DMS114 treated with DMSO at 0.1 percent for 48 hours (cell line): ENCODE measurements around the gene TIAM2.

Source experiments
- DNase-seq: peaks from one replicate; lab custom pipeline; 2025; ENCODE audit not compliant: unreplicated experiment; lab: John Stamatoyannopoulos, UW

The TIAM2 gene

DNA sequence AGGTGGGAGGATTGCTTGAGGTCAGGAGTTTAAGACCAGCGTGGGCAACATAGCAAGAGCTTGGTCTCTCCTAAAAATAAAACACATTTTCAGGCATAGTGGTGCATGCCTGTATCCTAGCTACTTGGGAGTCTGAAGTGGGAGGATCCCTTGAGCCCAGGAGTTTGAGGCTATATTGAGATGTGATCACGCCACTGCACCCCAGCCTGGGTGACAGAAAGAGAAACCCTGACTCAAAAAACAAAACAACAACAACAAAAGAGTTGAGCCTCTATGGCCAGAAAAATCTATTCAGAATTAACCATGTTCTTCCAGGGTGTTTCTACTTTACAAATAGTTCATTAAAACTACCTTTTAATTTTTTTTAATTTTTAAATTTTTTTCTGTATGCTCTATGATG lies 60.6 kb downstream of the TIAM2 start:
- DNase-seq, result no peak

DNA sequence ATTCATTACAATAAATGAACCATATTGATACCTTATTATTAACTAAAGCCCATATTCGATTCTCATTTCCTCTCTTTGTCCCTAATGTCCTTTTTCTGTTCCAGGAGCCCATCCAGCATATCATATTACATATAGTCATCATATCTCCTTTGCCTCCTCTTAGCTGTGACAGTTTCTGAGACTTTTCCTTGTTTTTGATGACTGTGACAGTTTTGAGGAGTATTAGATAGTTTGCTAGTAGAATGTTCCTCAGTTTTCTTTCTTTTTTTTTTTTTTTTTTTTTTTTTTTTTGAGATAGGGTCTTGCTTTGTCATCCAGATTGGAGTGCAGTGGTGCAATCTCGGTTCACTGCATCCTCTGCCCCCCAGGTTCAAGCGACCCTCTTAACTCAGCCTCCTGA lies 61.6 kb downstream of the TIAM2 start:
- DNase-seq, result no peak

DNA sequence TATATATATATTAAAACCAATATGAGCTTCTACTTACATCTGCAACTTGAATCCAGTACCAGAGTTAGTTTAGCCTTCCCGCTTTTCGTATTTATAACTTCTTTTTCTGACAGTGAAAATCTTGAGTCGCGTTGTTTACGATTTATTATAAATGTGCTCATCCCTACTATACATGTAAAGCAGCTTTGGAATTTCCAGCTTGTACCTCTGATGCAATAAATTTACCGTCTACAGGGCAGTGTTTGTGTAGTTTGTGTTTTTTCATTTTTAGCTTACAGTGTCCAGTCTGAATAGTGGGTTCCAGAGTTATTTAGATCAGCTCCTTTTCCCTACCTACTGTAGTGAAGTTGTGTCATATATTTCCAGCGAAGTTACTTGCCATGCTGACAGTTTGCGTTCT lies 66.3 kb downstream of the TIAM2 start:
- no peak for DNase-seq

DNA sequence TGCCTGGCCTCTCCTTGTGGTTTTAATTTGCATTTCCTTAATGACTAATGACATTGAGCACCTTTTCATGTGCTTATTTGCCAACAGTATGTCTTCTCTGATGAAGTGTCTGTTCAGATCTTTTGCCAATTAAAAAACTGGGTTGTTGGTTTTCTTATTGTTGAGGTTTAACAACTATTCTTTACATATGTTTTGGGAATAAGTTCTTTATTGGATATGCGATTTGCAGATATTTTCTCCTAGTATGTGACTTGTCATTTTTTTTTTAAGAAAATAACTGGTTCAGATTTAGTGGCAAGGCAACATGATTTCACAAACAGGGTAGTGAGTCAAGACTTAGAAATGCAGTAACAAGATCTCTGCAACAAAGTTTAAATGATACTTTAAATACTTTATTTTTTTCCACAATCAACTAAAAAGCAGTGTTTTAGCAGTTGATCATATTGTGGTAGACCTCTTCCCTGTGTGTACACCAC lies 67.8 kb downstream of the TIAM2 start:
- DNase-seq, result no peak

DNA sequence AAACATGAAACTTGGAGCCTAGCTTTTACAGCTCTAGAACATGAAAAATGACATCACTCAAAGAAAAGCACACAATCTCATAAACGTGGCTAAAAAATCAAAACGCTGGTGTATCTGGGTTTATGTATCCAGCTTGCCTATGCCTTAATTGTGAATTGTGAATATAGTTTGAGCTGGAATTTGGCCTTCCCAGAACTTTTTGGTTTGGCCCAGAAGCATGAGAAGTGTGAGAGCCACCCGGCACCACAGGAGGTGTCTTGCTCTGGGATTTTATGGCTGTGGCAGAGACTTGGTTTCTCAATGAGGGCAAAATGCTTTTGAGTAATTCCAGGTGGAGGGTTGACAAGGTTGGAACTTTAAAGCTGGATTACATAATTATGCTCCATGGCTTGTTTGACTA lies 69.2 kb downstream of the TIAM2 start:
- DNase-seq, result no peak

DNA sequence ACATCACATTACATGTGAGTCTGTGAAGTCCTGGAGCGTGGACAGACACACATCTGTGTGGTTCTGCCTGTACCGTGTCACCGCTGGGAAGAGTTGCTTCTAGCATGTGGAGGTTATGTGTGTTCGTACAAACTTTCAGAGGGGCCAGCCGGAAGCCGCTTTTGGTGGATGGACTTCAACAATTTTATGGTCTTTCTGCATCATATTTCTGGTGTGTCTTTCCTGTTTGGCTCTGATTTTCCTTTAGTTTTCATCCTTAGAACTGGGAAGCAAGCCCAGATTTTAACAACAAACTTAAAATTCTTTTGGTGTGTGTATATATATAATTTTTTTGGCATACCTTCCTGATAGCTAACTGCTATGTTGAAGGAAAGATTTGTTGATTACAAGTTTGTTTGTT lies 71.2 kb downstream of the TIAM2 start:
- no peak for DNase-seq

DNA sequence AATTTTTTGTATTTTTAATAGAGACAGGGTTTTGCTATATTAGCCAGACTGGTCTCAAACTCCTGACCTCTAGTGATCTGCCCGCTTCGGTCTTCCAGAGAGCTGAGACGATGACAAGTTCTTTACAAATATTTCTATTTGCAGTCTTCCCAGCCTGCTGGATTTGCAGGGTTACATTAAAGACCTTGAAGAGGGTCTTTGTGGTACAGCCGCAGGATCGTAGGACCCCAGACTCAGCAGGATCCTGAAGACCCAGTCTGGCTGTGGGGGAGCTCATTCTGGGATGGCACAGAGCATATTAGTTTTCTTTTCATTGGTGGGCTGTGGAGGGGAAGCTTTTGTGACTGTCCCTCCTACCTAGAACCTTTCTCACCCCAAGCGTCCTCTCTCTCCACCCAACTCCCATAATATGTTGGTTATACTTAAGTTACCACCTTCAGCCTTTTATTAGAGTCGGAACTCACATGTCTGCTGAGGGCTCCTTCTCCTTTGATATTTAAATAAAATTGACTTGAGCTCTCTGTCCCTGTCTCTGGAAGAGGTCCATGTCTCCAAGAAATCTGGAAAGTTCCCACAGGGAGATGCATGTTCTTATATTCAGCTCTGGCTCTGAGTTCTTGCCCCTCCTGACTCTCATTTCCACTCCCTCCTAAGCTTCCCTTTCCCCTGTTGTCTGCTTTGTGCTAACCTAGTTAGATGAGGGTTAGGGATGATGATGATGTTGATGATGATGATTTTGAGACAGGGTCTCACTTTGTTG lies 72.0 kb downstream of the TIAM2 start:
- DNase-seq, result no peak

DNA sequence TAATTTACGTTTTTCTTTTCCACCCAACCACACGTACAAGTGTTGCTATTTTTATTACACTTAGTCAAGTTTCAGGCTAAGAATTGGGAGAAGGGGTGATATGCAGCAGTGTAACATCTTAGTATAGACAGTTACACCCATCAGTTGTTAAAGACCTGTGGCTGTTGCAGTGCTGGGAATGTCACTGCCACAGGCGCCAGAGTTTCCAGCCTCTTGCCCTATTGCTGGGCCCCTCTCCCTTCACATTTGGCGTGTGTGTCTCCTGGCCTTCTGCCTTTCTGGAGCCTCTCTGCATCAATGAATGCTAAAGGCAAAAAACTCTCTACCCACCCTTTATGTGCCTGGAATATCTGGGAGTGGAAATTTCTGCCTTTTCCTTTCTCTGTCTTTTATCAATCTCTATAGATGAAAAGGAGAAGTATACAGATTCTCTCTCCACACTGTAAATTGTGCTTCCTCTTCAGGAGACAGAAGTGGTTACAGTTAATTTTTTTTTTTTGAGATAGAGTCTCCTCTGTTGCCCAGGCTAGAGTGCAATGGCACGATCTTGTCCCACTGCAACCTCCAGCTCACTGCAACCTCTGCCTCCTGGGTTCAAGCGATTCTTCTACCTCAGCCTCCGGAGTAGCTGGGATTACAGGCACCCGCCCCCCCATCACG lies 73.0 kb downstream of the TIAM2 start:
- no peak for DNase-seq

DNA sequence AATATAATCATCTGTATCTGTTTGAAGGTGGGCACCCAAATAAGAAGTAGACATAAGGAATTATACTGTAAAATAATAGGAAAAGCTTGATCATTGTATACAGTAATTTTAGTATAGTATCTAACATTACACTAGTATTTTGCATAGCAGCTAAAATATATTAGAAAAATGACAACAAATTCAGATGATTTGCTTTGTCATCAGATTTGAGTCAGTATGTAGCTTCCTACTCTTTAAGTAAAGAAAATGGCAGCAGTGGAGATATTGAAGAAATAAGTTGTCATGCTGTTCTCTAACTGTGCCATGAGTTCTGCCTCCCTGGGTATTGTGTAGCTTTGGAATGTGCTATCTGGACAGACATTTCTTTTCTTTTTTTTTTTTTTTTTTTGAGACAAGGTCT lies 74.4 kb downstream of the TIAM2 start:
- no peak for DNase-seq

DNA sequence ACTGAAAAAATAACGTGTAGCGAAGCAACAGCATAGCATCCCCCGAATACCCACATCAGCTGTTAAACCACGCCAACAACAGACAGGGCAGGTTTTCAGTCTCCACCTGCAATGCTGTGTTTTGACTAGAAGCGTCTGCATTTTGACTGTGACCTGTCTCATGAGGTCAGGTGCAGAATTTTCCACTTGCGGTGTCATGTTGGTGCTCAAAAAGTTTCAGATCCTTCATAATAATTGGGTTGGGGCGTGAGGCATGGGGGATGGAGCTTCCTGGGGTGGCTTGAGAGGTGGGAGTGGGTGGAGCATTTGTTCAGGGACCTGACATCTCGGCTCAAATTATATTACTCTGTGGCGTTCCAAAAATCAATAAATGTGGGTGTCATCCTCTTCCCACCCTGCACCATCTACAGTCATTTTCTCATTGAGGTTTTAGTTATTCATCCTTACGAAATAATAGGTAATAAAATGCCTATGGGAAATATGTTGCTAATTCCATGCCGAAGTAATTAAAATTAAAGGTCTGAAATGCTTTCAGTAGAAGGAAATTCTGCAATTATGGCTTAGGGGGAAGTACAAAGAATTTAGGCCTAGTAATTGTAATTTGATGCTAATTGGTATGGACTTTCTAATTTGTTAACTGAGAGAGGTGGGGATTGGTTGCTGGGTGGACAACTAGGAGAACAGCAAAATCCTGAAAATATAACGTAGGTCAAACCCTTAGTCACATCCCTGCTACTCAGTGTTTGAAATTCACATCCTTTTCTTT lies 81.0 kb downstream of the TIAM2 start:
- no peak for DNase-seq

DNA sequence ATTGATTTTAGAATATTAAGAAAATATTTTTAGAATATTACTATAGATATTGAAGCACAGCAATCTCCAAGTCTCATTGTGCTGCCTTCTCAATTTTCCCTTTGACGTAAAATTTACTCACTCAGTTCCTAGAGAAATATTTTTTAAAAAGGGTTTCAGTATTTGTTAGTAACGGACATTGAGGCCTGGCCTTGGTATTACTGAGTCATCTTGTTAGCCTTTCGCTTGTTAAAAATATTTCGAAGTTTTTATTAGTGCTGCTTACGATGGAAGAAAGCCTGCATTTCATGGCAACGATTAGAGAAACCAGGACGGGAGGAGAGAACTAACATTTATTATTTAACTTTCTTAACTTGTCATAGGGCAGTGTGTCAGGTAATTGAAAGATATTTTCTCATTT lies 82.2 kb downstream of the TIAM2 start:
- DNase-seq, result no peak

DNA sequence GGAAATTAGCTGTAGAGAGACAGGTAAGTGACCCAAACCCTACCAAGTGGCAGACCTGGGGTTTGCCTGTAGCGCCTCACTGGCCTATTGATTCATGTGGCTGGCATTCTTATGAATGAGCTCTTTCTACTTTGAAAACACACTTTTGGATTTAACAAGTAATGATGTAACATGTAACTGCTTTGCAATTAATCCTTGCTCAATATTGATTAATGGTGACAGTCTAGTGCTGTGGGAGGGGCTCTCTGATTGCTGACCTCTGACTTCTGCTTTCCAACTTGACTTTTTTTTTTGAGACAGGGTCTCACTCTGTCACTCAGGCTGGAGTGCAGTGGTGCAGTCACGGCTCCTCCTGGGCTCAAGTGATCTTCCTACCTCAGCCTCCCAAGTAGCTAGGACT lies 82.7 kb downstream of the TIAM2 start:
- no peak for DNase-seq

DNA sequence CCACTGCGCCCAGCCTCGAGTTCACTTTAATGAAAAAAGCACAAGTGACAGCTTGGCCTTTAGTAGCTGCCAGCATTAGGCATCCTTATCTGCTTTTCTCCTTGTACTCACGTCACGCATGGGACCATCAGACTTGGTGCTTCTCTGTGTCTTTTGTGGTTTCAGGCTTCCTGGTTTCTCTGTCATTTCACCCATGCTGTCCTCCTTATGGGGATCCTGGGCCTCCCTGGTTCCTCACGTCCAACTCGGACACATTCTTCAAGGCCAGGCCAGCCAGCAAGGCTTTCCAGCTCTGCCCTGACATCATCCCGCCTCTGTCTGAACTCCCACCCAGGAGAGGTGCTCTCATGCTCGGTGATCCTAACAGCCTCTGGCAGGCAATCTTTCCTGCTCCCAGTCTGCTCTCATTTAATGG lies 83.2 kb downstream of the TIAM2 start:
- no peak for DNase-seq

DNA sequence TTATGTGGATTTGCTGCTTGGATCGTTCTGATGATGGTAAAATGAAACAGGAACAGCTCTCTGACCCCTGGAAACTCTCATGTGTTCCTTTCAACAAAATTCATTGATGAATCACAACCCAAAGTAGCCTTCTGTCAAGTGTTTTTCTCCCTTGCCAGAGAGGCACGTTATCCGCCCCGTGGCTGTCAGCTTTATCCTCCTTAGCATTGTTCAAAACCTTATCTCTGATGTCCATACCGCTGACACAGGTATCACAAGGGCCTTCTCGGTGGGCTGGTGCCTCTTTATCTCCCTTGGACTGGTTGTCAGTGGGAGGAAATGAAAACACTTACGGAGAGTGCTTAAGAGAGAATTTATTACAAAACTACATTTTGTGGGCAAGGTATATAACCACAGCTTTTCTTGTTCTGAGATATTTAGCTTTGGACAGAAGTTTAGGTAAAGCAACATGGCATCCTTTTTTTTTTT lies 84.9 kb downstream of the TIAM2 start:
- no peak for DNase-seq

DNA sequence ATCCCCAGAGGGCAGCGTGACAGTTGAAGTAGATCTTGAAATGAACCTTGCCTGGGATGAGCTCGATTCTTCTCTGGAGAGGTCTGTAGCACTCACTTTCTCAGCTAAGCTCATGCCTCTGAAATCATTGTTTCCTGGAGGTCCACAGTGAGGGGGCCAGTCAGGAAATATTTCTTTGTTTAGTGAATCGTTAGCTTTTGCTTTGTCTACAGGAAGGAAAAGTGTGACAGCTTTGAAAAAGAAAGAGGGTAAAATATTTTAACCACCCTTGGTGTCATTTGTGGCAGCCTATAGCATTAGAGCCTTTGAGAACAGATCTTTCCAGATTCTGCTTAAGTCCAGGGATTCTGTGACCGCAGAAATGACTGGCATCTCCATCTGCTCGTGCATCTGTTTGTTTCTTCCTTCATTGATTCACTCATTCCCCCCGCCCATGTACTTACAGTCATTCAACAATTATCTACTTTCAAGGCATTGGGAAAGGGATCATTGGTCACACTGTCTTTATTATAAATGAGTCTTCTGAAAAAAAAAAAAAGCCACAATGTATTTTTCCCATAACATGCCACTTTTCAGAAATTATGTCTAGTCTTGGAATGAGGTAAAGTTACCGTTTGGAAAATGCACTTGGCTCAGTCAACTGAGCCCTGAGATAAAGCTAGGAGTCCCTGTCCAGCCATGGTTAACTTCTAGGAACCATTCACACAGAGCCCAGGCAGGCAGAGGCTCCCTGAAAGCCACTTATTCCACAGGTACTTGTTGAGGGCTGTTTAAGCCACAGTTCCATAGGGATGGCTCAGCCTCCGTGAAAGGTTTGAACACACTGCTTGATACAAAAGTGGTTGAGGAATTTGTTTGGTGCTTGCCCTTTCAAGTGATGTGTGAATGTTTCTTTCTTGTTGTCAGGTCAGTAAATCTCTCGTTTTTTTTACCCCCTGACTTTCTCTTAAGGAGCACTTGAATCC lies 86.0 kb downstream of the TIAM2 start:
- DNase-seq, result no peak

DNA sequence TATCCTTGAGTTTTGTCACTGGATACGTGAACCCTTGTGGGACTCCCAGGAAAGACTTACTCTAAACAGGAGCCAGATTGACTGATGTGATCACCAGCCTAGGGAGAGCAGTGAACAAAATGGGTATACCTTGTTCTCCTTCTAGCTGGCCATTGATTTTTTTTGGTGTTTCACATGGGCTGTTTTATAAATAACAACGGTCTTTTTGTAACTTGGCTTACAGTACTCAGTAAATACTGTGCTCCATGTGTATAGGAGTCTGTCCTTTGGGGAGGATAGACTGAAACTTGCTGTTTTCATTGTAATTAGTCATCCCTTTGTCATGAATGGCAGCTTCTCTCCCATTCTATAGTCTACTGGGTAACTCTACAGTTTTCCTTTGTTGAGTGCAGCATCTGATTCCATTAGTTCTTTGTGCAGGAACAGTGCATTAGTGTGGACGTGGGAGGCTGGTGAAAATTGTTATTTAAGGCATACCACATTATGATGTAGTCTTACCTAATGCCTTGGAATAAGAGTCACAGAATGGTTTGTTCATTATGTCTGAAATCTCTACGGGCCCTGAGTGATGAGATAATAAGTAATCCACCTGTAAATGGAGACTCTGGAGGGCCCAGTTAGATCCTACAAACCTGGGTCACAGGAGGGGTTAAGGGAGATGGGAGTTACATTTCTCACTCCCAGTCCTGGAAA lies 89.5 kb downstream of the TIAM2 start:
- DNase-seq, result no peak

DNA sequence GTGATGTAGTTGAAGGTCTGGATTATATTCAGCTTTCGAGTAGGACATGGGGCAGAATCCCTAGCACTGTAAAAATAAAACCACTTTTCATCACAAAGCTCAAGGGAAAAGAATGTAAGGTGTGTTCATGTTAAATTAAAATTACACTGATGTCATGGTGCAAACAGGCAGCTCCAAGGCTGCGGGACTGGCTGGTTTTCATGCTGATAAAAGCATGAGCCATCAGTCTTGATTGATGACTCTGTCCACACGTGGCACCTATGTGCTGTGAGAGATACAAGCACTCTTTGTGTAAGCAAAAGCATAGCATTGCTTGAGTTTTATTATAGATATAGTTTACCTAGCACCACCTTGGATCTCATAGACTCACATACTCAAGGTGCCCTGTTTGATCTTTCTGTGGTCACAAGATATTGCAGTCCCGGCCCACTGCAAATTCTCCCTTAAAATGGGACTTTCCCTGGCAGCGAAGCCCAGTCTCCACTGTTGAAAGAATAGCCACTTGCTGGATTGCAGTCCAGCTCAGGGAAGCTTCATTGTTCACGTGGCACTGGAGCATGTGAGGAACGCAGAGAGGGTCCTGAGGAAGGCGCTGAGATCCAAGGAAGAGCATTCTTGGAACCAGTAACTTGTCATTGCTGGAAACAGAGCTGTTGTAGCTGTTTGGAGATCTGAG lies 90.6 kb downstream of the TIAM2 start:
- DNase-seq, result no peak

DNA sequence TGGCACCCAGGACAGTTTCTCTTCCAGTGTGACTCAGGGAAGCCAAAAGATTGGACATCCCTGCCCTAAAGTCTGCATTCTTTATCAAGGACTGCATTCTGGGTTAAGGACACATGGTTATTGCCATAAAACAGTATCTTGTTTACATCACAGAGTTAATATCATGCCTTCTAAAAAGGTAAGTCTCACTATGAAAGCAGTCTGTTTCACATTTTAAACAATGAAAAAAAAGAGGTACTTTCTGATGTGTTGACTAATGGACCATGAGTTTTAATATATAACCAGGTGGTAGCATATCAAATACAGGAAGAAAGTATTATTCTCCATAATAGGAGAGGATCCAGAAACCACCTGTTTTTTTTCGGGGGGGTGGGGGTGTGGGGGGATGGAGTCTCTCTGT lies 93.7 kb downstream of the TIAM2 start:
- no peak for DNase-seq

DNA sequence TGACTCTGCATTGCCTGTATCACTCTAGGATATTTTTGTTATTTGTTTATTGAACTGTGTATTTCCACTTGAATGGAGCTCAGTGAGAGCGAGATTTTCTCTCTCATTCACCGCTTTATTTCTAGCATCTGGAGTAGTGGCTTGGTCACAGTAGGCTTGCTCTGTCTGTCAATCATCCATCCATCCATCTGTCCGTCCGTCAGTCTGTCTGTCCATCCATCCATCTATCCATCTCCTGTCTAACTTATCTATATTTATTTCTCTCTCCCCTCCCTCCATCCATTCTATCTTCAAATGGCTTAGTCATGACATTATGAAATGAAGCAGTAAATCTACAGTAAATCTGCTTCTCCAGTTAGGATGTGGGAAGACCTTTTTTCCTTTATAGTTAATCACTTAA lies 94.6 kb downstream of the TIAM2 start:
- DNase-seq, result no peak

DNA sequence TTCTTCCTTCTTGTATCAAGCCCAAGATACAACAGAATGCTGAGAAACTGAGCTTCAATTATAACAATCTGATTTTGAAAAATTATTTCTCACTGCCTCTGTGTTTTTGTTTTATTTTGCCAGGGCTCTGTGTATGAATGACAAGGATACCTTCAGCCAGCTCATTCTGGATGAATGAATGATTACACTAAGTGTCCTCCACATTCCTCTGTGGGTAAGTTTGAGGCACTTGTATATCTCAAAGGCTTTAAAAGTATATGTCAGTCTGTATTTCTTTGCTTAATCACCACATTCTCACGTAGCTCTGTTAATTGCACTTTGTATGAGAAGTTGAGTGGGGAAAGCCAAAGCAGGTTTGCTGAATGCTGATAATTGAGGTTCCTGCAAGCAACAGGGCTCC lies 95.1 kb downstream of the TIAM2 start:
- DNase-seq, result no peak
